ENCODE results near the gene KCNH8.

KCNH8 gene

DNA sequence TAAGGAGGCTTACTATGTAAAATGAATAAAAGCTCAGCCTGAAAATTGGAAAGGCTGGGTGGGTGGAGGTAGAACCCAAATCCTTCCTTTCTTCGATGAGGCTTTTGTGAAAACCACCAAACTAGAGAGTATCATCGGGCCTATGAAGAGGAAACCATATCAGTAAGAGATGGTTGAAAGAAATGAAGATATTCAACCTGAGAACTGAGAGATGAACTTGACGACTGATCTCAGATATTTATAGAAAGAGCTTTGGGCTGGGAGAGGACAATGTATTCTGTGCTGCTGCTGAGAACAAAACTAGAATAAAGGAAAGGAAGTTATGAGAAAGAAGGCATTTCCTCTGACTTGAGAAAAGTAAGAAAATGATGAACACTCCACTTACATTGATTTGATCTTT is 236.6 kb downstream of the KCNH8 start:
- Histone ChIP-seq H3K9me2 (replicated peaks; ENCODE audit: control insufficient read depth, low read length) (no peaks in the 10 kb centered on the region), H3K4me3 (ENCODE audit: low read length) (no peak overlapping the region)
- TF ChIP-seq CTCF (IDR thresholded peaks at IDR 0.05; ENCODE audit: low read depth, low read length, poor library complexity, severe bottlenecking) (no peak), EZH2phosphoT487 (IDR thresholded peaks at IDR 0.05; ENCODE audit: borderline replicate concordance, low read length) (no peak)

DNA sequence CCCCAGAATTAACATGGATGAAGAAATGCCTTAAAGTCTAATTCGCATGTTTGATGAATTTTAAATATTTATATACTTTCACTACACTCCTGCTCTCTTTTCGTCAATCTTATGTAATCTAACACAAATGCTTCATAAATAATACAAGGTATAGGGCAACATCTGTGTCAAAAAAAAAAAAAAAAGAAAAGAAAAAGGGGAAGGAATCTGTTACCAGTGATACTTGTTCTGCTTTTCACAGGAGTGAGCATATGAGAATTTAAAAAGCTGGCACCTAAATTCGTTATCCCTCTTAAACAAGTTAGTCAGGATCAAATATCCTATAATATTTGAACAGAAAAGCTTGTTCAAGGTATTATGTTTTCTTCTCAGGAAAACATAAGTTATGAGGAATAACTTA is 243.8 kb downstream of the KCNH8 start:
- H3K9me3 ChIP-seq (ENCODE audit: control insufficient read depth, insufficient read depth, low read length), result no peaks in the 10 kb centered on the region
- H3K36me3 ChIP-seq (ENCODE audit: control insufficient read depth, low read length), result no peaks in the 10 kb centered on the region
- H3K4me1 ChIP-seq (ENCODE audit: control insufficient read depth, low read length), result peaks cover 26% of the 10 kb centered on the region
- H4K20me1 ChIP-seq (ENCODE audit: control insufficient read depth, insufficient read depth, low read depth, low read length), result no peaks in the 10 kb centered on the region
- no peak overlapping the region for H3K4me3 ChIP-seq (ENCODE audit: low read length)
- no peaks in the 10 kb centered on the region for H3K9me2 ChIP-seq (replicated peaks; ENCODE audit: control insufficient read depth, low read length)
- no peak overlapping the region for H3K27ac ChIP-seq (ENCODE audit: low read depth, low read length)
- H3K27me3 ChIP-seq (ENCODE audit: control insufficient read depth, low read length), result no peaks in the 10 kb centered on the region
- TF ChIP-seq CTCF (IDR thresholded peaks at IDR 0.05; ENCODE audit: low read depth, low read length, poor library complexity, severe bottlenecking), result no peak
- no peak for TF ChIP-seq EZH2phosphoT487 (IDR thresholded peaks at IDR 0.05; ENCODE audit: borderline replicate concordance, low read length)
- H3K4me2 ChIP-seq (ENCODE audit: low read length), result no peak overlapping the region
- H3K79me2 ChIP-seq (ENCODE audit: control insufficient read depth, low read length), result no peaks in the 10 kb centered on the region
- no peaks in the 10 kb centered on the region for H3F3A ChIP-seq (ENCODE audit: control insufficient read depth, insufficient read depth)

More for the DNA sequence above, 236.6 kb downstream of the KCNH8 start:
- Histone ChIP-seq H3F3A (ENCODE audit: control insufficient read depth, insufficient read depth) (no peaks in the 10 kb centered on the region), H3K4me1 (ENCODE audit: control insufficient read depth, low read length) (no peaks in the 10 kb centered on the region), H3K4me2 (ENCODE audit: low read length) (no peak overlapping the region), H3K27ac (ENCODE audit: low read depth, low read length) (no peak overlapping the region), H3K9me3 (ENCODE audit: control insufficient read depth, insufficient read depth, low read length) (no peaks in the 10 kb centered on the region), H3K79me2 (ENCODE audit: control insufficient read depth, low read length) (no peaks in the 10 kb centered on the region), H4K20me1 (ENCODE audit: control insufficient read depth, insufficient read depth, low read depth, low read length) (no peaks in the 10 kb centered on the region), H3K36me3 (ENCODE audit: control insufficient read depth, low read length) (no peaks in the 10 kb centered on the region), H3K27me3 (ENCODE audit: control insufficient read depth, low read length) (no peaks in the 10 kb centered on the region)

DNA sequence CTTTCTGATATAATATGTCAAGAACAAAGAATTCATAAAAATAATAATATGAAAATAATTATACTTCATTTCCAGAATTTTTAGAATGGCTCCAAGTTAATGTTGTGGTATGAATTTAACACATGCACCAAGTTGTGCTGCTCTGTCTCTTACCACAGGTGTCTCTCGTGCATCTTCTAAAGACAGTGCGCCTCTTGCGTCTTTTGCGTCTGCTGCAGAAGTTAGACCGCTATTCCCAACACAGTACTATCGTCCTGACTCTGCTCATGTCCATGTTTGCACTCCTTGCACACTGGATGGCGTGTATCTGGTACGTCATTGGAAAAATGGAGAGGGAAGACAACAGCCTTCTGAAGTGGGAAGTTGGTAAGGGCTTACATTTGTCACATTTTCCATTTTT is 246.6 kb downstream of the KCNH8 start:
- TF ChIP-seq CTCF (IDR thresholded peaks at IDR 0.05; ENCODE audit: low read depth, low read length, poor library complexity, severe bottlenecking), result no peak
- H4K20me1 ChIP-seq (ENCODE audit: control insufficient read depth, insufficient read depth, low read depth, low read length), result no peaks in the 10 kb centered on the region
- H3K9me3 ChIP-seq (ENCODE audit: control insufficient read depth, insufficient read depth, low read length), result no peaks in the 10 kb centered on the region
- no peaks in the 10 kb centered on the region for H3F3A ChIP-seq (ENCODE audit: control insufficient read depth, insufficient read depth)
- no peaks in the 10 kb centered on the region for H3K27me3 ChIP-seq (ENCODE audit: control insufficient read depth, low read length)
- H3K27ac ChIP-seq (ENCODE audit: low read depth, low read length), result no peak overlapping the region
- H3K4me1 ChIP-seq (ENCODE audit: control insufficient read depth, low read length), result peaks cover 27% of the 10 kb centered on the region
- no peaks in the 10 kb centered on the region for H3K79me2 ChIP-seq (ENCODE audit: control insufficient read depth, low read length)
- no peaks in the 10 kb centered on the region for H3K9me2 ChIP-seq (replicated peaks; ENCODE audit: control insufficient read depth, low read length)
- H3K36me3 ChIP-seq (ENCODE audit: control insufficient read depth, low read length), result no peaks in the 10 kb centered on the region
- H3K4me3 ChIP-seq (ENCODE audit: low read length), result no peak overlapping the region
- H3K4me2 ChIP-seq (ENCODE audit: low read length), result no peak overlapping the region

DNA sequence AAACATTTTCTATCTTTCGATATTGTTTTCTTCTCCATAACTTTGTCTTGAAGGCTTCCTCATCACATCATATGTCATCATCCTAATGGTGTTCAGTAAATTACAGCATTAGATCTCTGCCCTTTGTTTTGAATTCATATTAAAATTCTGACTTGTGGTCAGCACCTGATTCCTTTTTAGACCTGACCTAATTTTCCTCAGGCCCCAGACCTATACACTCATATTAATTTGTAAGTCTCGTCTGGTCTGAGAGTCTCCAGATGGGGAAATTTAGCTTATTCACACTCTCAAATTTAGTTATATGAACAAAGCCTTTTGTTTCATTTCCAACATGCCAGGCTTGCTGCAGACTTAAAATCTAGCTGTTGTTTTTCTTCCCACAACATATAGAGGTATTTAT is 248.4 kb downstream of the KCNH8 start:
- peak overlapping the region; percentile 17; the same call in 1 of the 2 replicates for H3K4me2 ChIP-seq (ENCODE audit: low read length)

More for the DNA sequence above, 248.4 kb downstream of the KCNH8 start:
- no peaks in the 10 kb centered on the region for H3K36me3 ChIP-seq (ENCODE audit: control insufficient read depth, low read length)
- no peak overlapping the region for H3K27ac ChIP-seq (ENCODE audit: low read depth, low read length)
- no peaks in the 10 kb centered on the region for H3K79me2 ChIP-seq (ENCODE audit: control insufficient read depth, low read length)
- no peak for TF ChIP-seq CTCF (IDR thresholded peaks at IDR 0.05; ENCODE audit: low read depth, low read length, poor library complexity, severe bottlenecking)
- no peak for TF ChIP-seq EZH2phosphoT487 (IDR thresholded peaks at IDR 0.05; ENCODE audit: borderline replicate concordance, low read length)
- H3K9me3 ChIP-seq (ENCODE audit: control insufficient read depth, insufficient read depth, low read length), result no peaks in the 10 kb centered on the region
- no peaks in the 10 kb centered on the region for H4K20me1 ChIP-seq (ENCODE audit: control insufficient read depth, insufficient read depth, low read depth, low read length)
- H3K27me3 ChIP-seq (ENCODE audit: control insufficient read depth, low read length), result no peaks in the 10 kb centered on the region
- no peak overlapping the region for H3K4me3 ChIP-seq (ENCODE audit: low read length)
- H3K4me1 ChIP-seq (ENCODE audit: control insufficient read depth, low read length), result peaks cover 27% of the 10 kb centered on the region
- no peaks in the 10 kb centered on the region for H3K9me2 ChIP-seq (replicated peaks; ENCODE audit: control insufficient read depth, low read length)
- no peaks in the 10 kb centered on the region for H3F3A ChIP-seq (ENCODE audit: control insufficient read depth, insufficient read depth)

Measured in DOHH2 (cell line).